ENCODE measurements around the gene NAGS.

DNA sequence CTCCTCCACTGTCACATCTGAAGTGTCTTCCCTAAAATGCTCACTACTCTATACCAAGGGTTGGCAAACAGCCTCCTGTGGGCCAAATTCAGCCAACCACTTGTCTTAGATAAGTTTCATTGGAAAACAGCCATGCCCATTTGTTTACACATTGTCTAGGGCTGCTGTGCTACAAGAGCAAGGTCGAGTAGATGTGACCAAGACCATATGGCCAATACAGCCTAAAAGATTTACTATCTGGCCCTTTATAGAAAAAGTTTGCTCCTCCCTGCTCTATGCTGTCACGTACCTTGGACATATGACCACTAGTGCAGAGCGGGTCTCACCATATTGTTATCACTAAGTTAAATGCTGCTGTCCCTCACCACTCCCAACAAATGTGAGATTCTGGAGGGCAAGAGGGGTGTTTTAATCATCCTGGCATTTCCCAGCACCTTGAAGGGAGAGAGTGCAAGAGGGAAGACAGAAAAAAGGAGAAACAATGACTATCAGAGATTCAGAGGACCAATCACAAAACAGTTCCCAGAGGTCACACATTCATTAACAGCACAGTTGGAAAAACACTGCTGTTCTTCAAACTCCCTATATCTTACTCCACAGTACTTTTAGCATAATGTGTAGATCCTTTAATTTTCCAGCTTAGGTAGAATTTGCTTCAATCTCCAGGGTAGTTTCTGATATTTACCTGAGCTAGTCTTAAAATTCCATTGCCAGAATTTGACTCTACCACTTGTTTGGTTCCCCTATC is 48.9 kb downstream of the NAGS start:
- TF ChIP-seq EZH2 (IDR thresholded peaks at IDR 0.05) (no peak), CTCF (IDR thresholded peaks at IDR 0.05 in 2 of 3, conservative IDR thresholded peaks at IDR 0.05 in 1 of 3; ENCODE audit: borderline replicate concordance in 1 of 3, insufficient read depth in 1 of 3, low read depth in 2 of 3, low read length in 2 of 3) (no peak), EZH2phosphoT487 (IDR thresholded peaks at IDR 0.05; ENCODE audit: borderline replicate concordance) (no peak), POLR2AphosphoS5 (IDR thresholded peaks at IDR 0.05; ENCODE audit: low read depth, low read length) (no peak)

Data from HCT116 (cell line).